HG02852 (cell line): ENCODE results near the gene XIRP2.
"Not testable (repeated sequence)": the region's sequence is repeated elsewhere in the genome, so short reads cannot be mapped to it uniquely, and the experiment has no call there.

Experiments
- ATAC-seq: cut with Tn5 transposase; IDR thresholded peaks from one replicate; pipeline ENCODE4 v1.9.1; 2021; ENCODE audit warnings: mild to moderate bottlenecking, moderate library complexity; ENCODE audit not compliant: unreplicated experiment

XIRP2 gene

GRCh38 chr2:167191588-167191987, 303.3 kb downstream of the XIRP2 start:
- ATAC-seq, result no peak

- no peak for ATAC-seq
Observed at GRCh38 chr2:167192833-167193232, 304.6 kb downstream of the XIRP2 start.

GRCh38 chr2:167196461-167197252, 308.4 kb downstream of the XIRP2 start:
- ATAC-seq, result no peak

GRCh38 chr2:167198009-167198408, 309.7 kb downstream of the XIRP2 start:
- no peak for ATAC-seq

GRCh38 chr2:167198576-167198975, 310.3 kb downstream of the XIRP2 start:
- no peak for ATAC-seq

GRCh38 chr2:167200019-167200418, 311.7 kb downstream of the XIRP2 start:
- no peak for ATAC-seq

- ATAC-seq, result no peak
Observed at GRCh38 chr2:167209784-167210183, 321.5 kb downstream of the XIRP2 start.

GRCh38 chr2:167212014-167212648, 323.9 kb downstream of the XIRP2 start:
- peak; percentile 76 for ATAC-seq

- no peak for ATAC-seq
Observed at GRCh38 chr2:167215595-167215994, 327.3 kb downstream of the XIRP2 start.

GRCh38 chr2:167237478-167237877, 349.2 kb downstream of the XIRP2 start:
- no peak for ATAC-seq

- no peak for ATAC-seq
Observed at GRCh38 chr2:167240671-167241070, 352.4 kb downstream of the XIRP2 start.

- ATAC-seq, result no peak
Observed at GRCh38 chr2:167249197-167249596, 360.9 kb downstream of the XIRP2 start.

- no peak for ATAC-seq
Observed at GRCh38 chr2:167253025-167253424, 364.7 kb downstream of the XIRP2 start.

GRCh38 chr2:167254721-167255120, 366.4 kb downstream of the XIRP2 start:
- no peak for ATAC-seq

GRCh38 chr2:167258712-167259111, 370.4 kb downstream of the XIRP2 start:
- ATAC-seq, result no peak

GRCh38 chr2:167264380-167264779, 376.1 kb downstream of the XIRP2 start:
- no peak for ATAC-seq

GRCh38 chr2:167265004-167265403, 376.7 kb downstream of the XIRP2 start:
- no peak for ATAC-seq

- ATAC-seq, result no peak
Observed at GRCh38 chr2:167265722-167266121, 377.4 kb downstream of the XIRP2 start.

- not testable (repeated sequence) for ATAC-seq
Observed at GRCh38 chr2:167268245-167268644, 380.0 kb downstream of the XIRP2 start.

- ATAC-seq, result no peak
Observed at GRCh38 chr2:167271932-167272331, 383.7 kb downstream of the XIRP2 start.

GRCh38 chr2:167275046-167275445, 386.8 kb downstream of the XIRP2 start:
- no peak for ATAC-seq

GRCh38 chr2:167279810-167280209, 391.5 kb downstream of the XIRP2 start:
- ATAC-seq, result no peak
